Gastrocnemius medialis (tissue), 4 donors: Measurements from ENCODE around the gene SLC25A29.

Source experiments
- POLR2A ChIP-seq, 2 donors: fragments of 450-650 bp; IDR thresholded peaks; one replicate each; pipeline ENCODE4 v1.6.1; 2017; ENCODE audit warnings: antibody characterized with exemption in 2 of 2, mild to moderate bottlenecking in 2 of 2, moderate library complexity in 2 of 2
- TF ChIP-seq, protein P1 (sequence below), 5 experiments: fragments of 450-650 bp in 3 of 5; fragments of 200-600 bp in 2 of 5; sonication (generic) in 2 of 5; IDR thresholded peaks in 4 of 5; conservative IDR thresholded peaks in 1 of 5; 1 replicate in 4 of 5; 2 replicates in 1 of 5; pipeline ENCODE4 v1.5.1; 2016 to 2019; ENCODE audit warnings: antibody characterized with exemption in 5 of 5, mild to moderate bottlenecking in 3 of 5, moderate library complexity in 3 of 5

DNA sequence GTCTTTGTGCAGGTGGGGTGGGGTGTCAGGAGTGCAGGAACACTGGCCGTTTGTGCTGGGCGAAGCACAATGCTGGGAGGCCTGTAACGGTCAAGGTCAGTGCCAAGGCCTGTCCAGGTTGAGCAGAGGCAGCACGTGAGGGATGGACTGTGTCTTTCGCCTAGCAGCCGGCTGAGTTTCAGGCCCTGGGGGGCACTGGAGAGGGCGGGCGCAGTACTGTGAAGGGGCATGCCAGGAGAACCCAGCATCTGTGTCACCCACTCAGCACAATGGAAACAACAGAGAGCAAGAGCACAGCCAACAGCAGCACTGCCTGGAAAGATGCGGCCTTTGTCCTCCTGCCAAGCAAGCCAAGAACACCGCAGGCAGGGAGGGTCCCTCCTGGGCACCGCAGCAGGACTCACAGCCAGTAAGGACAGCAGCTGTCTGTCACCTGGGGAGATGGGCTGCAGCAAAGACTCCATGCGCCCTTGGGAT is 42.0 kb upstream of the SLC25A29 start:
- no peak for TF ChIP-seq POLR2A (IDR thresholded peaks at IDR 0.05)
- TF ChIP-seq, protein P1, sequence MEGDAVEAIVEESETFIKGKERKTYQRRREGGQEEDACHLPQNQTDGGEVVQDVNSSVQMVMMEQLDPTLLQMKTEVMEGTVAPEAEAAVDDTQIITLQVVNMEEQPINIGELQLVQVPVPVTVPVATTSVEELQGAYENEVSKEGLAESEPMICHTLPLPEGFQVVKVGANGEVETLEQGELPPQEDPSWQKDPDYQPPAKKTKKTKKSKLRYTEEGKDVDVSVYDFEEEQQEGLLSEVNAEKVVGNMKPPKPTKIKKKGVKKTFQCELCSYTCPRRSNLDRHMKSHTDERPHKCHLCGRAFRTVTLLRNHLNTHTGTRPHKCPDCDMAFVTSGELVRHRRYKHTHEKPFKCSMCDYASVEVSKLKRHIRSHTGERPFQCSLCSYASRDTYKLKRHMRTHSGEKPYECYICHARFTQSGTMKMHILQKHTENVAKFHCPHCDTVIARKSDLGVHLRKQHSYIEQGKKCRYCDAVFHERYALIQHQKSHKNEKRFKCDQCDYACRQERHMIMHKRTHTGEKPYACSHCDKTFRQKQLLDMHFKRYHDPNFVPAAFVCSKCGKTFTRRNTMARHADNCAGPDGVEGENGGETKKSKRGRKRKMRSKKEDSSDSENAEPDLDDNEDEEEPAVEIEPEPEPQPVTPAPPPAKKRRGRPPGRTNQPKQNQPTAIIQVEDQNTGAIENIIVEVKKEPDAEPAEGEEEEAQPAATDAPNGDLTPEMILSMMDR (IDR thresholded peaks at IDR 0.05 in 4 of 5, conservative IDR thresholded peaks at IDR 0.05 in 1 of 5), result no peak
